ENCODE measurements around the gene BCAS3.

BCAS3 gene

GRCh38 chr17:61124562-61124961, 446.9 kb downstream of the BCAS3 start:
- Histone ChIP-seq H3K27me3 (ENCODE audit: insufficient read depth, low read length) (no peaks in the 10 kb centered on the region), H3K79me2 (ENCODE audit: insufficient read depth, low read length) (no peaks in the 10 kb centered on the region), H3K4me3 (ENCODE audit: low read depth, low read length, poor library complexity, severe bottlenecking) (no peak overlapping the region), H3K27ac (ENCODE audit: low read depth, low read length, poor library complexity, severe bottlenecking) (no peak overlapping the region), H3K9ac (ENCODE audit: low read length) (no peak overlapping the region), H3K9me3 (ENCODE audit: low read length) (no peaks in the 10 kb centered on the region), H3F3A (ENCODE audit: insufficient read depth, low read length) (no peaks in the 10 kb centered on the region), H4K20me1 (ENCODE audit: insufficient read depth, low read length) (no peaks in the 10 kb centered on the region), H3K4me1 (ENCODE audit: insufficient read depth, low read length, severe bottlenecking) (no peaks in the 10 kb centered on the region), H2AFZ (ENCODE audit: low read length) (no peak overlapping the region), H3K4me2 (ENCODE audit: low read length) (no peak overlapping the region), H3K36me3 (ENCODE audit: insufficient read depth, low read length) (no peaks in the 10 kb centered on the region), H3K9me2 (ENCODE audit: low read depth, low read length) (no peaks in the 10 kb centered on the region)
- TF ChIP-seq CTCF (IDR thresholded peaks at IDR 0.05; ENCODE audit: low read length) (no peak), EZH2 (IDR thresholded peaks at IDR 0.05; ENCODE audit: borderline replicate concordance, low read length) (no peak)

DNA sequence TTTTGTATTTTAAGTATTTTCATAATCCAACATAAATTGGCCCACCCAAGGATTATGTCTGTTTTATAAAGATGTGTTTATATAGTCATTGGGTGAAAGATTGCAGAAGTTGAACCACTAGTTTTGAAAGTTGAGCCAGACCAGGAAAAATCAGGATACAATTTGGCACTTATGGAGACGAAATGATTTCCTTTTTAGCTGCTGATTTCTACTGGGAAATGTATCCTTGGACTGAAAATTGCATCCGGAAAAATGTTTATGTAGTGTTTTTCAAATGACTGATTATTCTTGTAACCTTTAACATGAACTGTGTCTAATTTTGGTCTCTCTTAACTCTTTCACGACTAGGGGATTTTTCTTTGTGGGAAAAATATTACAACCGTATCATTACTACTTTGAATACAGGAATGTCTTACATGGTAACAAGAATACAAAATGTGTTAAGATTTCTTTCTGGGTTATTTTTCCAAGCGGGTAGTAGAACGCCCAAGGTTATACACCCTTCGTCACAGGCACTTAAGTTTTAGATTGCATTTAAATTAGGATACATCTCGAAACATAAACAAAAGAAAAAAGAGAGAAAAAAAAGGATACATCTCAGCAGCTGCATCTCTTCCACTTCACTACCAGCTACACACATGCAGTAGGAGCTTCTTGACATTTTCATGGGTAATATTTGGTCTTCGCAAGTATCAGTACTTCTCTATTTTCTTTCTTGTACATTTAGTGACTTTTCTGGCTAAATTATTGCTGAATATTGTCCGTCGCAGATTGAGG, 449.0 kb downstream of the BCAS3 start:
- Histone ChIP-seq H3K27ac (ENCODE audit: low read depth, low read length, poor library complexity, severe bottlenecking) (no peak overlapping the region), H3K79me2 (ENCODE audit: insufficient read depth, low read length) (no peaks in the 10 kb centered on the region), H3K9me2 (ENCODE audit: low read depth, low read length) (no peaks in the 10 kb centered on the region), H3K4me1 (ENCODE audit: insufficient read depth, low read length, severe bottlenecking) (no peaks in the 10 kb centered on the region), H3K9ac (ENCODE audit: low read length) (no peak overlapping the region), H3K9me3 (ENCODE audit: low read length) (no peaks in the 10 kb centered on the region), H3K4me2 (ENCODE audit: low read length) (no peak overlapping the region), H3K27me3 (ENCODE audit: insufficient read depth, low read length) (no peaks in the 10 kb centered on the region), H3K4me3 (ENCODE audit: low read depth, low read length, poor library complexity, severe bottlenecking) (no peak overlapping the region), H4K20me1 (ENCODE audit: insufficient read depth, low read length) (no peaks in the 10 kb centered on the region), H3K36me3 (ENCODE audit: insufficient read depth, low read length) (no peaks in the 10 kb centered on the region), H3F3A (ENCODE audit: insufficient read depth, low read length) (no peaks in the 10 kb centered on the region), H2AFZ (ENCODE audit: low read length) (no peak overlapping the region)
- no peak for TF ChIP-seq CTCF (IDR thresholded peaks at IDR 0.05; ENCODE audit: low read length)
- no peak for TF ChIP-seq EZH2 (IDR thresholded peaks at IDR 0.05; ENCODE audit: borderline replicate concordance, low read length)

GRCh38 chr17:61127960-61128359, 450.3 kb downstream of the BCAS3 start:
- Histone ChIP-seq H3K4me2 (ENCODE audit: low read length) (no peak overlapping the region), H3K79me2 (ENCODE audit: insufficient read depth, low read length) (no peaks in the 10 kb centered on the region), H3K9ac (ENCODE audit: low read length) (no peak overlapping the region), H3K36me3 (ENCODE audit: insufficient read depth, low read length) (no peaks in the 10 kb centered on the region), H3K27ac (ENCODE audit: low read depth, low read length, poor library complexity, severe bottlenecking) (no peak overlapping the region), H3K9me2 (ENCODE audit: low read depth, low read length) (no peaks in the 10 kb centered on the region), H3K9me3 (ENCODE audit: low read length) (no peaks in the 10 kb centered on the region), H3K4me1 (ENCODE audit: insufficient read depth, low read length, severe bottlenecking) (no peaks in the 10 kb centered on the region), H2AFZ (ENCODE audit: low read length) (no peak overlapping the region), H3K27me3 (ENCODE audit: insufficient read depth, low read length) (no peaks in the 10 kb centered on the region), H3F3A (ENCODE audit: insufficient read depth, low read length) (no peaks in the 10 kb centered on the region), H4K20me1 (ENCODE audit: insufficient read depth, low read length) (no peaks in the 10 kb centered on the region), H3K4me3 (ENCODE audit: low read depth, low read length, poor library complexity, severe bottlenecking) (no peak overlapping the region)
- TF ChIP-seq CTCF (IDR thresholded peaks at IDR 0.05; ENCODE audit: low read length), result no peak
- TF ChIP-seq EZH2 (IDR thresholded peaks at IDR 0.05; ENCODE audit: borderline replicate concordance, low read length), result no peak

All from OCI-LY1 (cell line).